GM12874 (cell line): ENCODE measurements around the gene DROSHA.

ENCODE experiments used
- TF ChIP-seq, protein P1 (sequence below): IDR thresholded peaks from 2 replicates; pipeline ENCODE4 v1.5.1; 2011; ENCODE audit warnings: low read depth, mild to moderate bottlenecking, control low read depth, low read length, moderate library complexity; ENCODE audit not compliant: insufficient read depth

DROSHA gene

DNA sequence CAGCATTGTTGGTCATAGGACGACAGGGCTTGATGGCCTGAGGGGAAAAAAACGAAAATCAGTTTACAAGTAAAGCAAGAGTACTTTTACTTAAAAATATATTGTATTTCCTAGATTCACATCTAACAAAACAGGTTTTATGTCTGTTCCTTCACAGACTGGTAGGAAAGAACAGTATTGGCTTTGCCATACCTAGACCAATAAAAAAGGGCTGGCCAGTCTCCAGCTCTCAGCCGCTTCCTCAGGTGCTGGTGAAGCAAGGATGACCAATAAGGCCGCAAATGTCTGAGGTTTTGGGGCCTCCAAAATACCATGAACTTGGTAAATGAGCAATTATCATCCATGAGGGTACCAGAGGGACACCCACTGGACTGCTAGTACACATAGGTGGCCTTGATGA, 36.6 kb downstream of the DROSHA start:
- TF ChIP-seq, protein P1, sequence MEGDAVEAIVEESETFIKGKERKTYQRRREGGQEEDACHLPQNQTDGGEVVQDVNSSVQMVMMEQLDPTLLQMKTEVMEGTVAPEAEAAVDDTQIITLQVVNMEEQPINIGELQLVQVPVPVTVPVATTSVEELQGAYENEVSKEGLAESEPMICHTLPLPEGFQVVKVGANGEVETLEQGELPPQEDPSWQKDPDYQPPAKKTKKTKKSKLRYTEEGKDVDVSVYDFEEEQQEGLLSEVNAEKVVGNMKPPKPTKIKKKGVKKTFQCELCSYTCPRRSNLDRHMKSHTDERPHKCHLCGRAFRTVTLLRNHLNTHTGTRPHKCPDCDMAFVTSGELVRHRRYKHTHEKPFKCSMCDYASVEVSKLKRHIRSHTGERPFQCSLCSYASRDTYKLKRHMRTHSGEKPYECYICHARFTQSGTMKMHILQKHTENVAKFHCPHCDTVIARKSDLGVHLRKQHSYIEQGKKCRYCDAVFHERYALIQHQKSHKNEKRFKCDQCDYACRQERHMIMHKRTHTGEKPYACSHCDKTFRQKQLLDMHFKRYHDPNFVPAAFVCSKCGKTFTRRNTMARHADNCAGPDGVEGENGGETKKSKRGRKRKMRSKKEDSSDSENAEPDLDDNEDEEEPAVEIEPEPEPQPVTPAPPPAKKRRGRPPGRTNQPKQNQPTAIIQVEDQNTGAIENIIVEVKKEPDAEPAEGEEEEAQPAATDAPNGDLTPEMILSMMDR, result no peak

DNA sequence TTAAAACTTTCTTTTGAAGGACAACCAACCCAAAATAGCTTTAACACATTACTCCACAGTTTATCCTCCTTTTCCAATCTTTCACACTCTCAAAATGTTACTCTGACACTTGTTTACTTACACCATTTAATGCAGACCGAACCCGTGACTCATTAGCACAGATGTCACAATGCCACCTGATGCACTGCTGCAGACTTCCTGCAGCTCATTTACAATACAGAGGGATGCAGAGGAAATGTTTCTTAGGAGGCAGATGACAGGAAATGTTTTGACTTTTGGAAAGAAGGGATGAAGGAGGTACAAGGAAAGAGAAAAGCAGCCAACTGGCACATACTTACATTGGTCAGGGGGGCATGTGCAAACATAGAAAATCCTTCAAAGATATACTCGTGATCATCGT, 39.0 kb downstream of the DROSHA start:
- TF ChIP-seq, protein P1, result no peak

DNA sequence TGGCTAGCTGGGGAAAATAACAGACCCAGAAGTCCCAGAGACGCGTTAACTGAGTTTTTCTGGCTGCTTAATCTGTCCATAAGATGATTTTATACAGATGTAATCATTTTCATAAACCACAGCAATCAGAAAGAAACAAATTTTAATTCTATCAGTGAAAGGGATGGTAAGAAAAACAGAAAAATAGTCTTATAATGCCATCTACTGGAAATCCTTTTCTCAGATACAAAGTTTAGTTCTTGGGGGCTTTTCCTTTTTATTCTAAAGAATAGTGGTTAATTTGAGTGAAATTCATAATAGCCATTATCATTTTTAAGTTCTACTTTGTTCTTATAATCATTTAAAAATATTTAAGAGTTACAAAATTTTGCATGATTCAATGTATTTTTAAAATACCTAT, 44.4 kb downstream of the DROSHA start:
- TF ChIP-seq, protein P1, result no peak

DNA sequence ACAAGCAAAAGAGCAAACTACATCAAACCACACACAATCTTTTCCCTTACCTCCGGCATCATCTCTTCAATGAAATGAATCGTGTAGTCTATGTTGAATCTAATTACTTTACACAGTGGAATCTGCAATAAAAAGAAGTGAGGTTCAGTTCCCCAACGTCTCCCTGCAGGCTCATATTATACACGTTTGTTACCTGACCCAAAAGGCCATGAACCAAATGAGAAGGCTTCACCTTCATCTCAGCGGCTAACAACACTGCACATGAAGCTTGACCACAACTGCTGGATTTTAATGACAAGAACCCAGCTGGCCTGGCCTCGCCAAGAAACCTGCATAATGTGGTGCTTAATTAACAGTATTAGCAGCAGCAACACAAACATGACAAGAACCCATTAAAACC, 45.5 kb downstream of the DROSHA start:
- TF ChIP-seq, protein P1, result no peak

DNA sequence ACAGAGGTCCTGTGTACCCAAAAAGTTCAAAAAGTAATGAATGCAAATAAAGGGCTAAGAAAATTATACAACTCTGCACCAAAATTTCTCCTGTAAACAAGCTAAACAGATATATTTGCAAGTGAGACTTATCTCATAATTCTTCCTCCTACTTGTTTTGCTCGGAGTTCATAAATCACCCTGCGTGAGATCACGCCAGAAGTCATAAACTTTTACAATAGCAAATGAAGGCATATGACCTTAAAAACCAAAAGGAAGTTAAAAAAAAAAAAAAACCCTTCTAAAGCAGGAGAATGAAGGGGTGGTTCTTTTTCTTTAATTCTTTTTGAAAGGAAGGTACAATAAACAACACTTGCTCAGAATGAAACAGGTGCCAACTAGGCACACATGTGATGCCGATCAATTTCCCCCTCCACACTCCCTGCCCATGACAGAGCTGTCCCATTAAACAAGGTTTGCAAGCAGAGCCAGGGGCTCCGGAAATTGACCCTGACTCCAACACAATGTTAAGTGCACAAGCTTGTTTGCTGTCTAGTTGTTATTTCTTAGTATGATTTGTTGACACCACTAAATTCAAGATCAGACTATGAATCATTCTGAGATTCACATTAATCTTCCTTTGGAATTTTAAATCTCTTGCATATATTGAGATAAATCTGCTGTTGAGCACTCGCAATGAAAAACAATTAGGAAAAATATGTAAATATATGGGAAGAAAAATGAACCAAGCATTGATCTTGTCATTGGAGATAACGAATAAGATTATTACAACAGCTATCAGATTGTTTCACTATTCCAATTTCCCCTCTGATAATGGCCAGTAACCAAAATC, 46.3 kb downstream of the DROSHA start:
- TF ChIP-seq, protein P1, result no peak

DNA sequence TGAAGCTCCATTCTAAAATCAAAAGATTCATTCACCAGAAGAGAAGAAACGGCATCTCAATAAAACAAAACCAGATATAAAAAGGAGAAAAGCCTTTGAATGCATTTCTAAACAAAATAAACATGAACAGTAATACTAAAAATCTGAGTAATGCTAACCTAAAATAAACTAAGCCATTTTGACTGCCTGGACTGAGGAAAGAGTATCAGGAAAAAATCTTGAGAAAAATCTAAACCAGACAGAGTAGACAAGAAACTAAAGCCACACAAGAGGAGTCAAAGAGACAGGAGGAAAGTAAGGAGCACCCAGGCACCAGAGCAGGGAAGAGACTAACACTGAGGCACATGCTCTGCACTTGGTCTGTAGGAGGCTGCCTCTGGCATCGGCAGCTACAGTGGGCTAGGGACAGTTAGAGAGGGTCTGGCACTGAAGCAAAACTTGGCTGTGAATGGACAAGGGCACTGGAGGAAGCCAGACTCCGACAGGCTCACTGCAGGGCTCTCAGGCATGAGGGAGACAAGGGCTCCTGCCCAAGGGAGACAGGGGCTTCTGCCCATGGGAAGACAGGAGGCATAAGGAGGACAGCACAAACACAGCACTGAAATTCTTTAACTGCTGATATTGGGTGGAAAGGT, 50.2 kb downstream of the DROSHA start:
- TF ChIP-seq, protein P1, result no peak

DNA sequence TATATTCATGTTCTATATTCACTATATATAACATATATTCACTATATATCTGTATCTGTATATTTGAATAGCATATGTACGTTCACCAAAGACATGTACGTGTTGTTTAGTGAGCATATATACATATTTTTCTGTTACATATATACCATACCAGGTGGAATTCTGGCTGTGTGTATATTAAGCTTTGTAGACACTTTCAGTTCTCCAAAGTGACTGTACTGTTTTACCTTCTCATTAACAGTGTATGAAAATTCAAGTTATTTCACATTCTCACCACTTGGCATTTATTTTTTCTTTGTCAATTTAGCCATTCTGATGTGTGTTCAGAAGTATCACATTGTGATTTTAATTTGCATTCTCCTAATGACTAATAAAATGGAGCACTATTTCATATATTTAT, 52.2 kb downstream of the DROSHA start:
- TF ChIP-seq, protein P1, result no peak
